OCI-LY3 (cell line): ENCODE data around the gene IGFALS.

Experiments used
- H2AFZ ChIP-seq: fragments of 200-600, 300-600 bp; shearing (Covaris generic); 2 replicates; pipeline ENCODE4 v1.6.0; 2014; ENCODE audit warnings: antibody characterized with exemption, low read depth, low read length
- H3K27ac ChIP-seq: fragments of 200-600, 300-600 bp; sonication (generic); 2 replicates; pipeline ENCODE4 v1.5.1; 2014; ENCODE audit warnings: mild to moderate bottlenecking, low read length, moderate library complexity, mixed read lengths
- H3K27me3 ChIP-seq: fragments of 200-600, 300-600 bp; sonication (generic); 2 replicates; pipeline ENCODE4 v1.6.1; 2014; ENCODE audit warnings: low read depth, low read length, mixed read lengths
- H3K36me3 ChIP-seq: fragments of 200-600, 300-600 bp; sonication (generic); replicated peaks from 2 replicates; pipeline ENCODE3; 2014; ENCODE audit warnings: low read depth, low read length, mixed read lengths
- H3K4me1 ChIP-seq: fragments of 300-600, 200-600 bp; sonication (generic); 2 replicates; pipeline ENCODE4 v1.6.1; 2014; ENCODE audit warnings: low read length, mixed read lengths
- H3K4me2 ChIP-seq: fragments of 200-600, 300-600 bp; sonication (generic); 2 replicates; pipeline ENCODE4 v1.6.1; 2014; ENCODE audit warnings: low read length, mixed read lengths
- H3K4me3 ChIP-seq: fragments of 300-600, 200-600 bp; sonication (generic); 2 replicates; pipeline ENCODE4 v1.5.1; 2014; ENCODE audit warnings: antibody characterized with exemption, mild to moderate bottlenecking, low read length, moderate library complexity
- H3K79me2 ChIP-seq: fragments of 300-600, 200-600 bp; shearing (Covaris generic); 2 replicates; pipeline ENCODE4 v1.6.1; 2014; ENCODE audit warnings: mild to moderate bottlenecking, low read length, mixed read lengths
- H3K9ac ChIP-seq: fragments of 300-600, 200-600 bp; shearing (Covaris generic); 2 replicates; pipeline ENCODE4 v1.6.0; 2014; ENCODE audit warnings: mild to moderate bottlenecking, low read length, moderate library complexity
- H3K9me3 ChIP-seq: fragments of 200-600, 300-600 bp; shearing (Covaris generic); 2 replicates; pipeline ENCODE4 v1.6.1; 2014; ENCODE audit warnings: low read length, mixed read lengths; ENCODE audit not compliant: insufficient read depth
- H4K20me1 ChIP-seq: fragments of 200-600, 300-600 bp; sonication (generic); 2 replicates; pipeline ENCODE4 v1.6.1; 2016; ENCODE audit warnings: low read length, mixed read lengths; ENCODE audit not compliant: insufficient read depth
- EZH2phosphoT487 ChIP-seq: fragments of 200-600 bp; shearing (Covaris generic); IDR thresholded peaks from 2 replicates; pipeline ENCODE4 v1.6.1; 2018; ENCODE audit warnings: antibody characterized with exemption, mixed run types, low read depth
- TF ChIP-seq, protein P1 (sequence below): fragments of 200-600, 300-600 bp; sonication (generic); IDR thresholded peaks from 2 replicates; pipeline ENCODE4 v1.5.1; 2014; ENCODE audit warnings: antibody characterized with exemption, low read length, low read depth

Gene IGFALS

DNA sequence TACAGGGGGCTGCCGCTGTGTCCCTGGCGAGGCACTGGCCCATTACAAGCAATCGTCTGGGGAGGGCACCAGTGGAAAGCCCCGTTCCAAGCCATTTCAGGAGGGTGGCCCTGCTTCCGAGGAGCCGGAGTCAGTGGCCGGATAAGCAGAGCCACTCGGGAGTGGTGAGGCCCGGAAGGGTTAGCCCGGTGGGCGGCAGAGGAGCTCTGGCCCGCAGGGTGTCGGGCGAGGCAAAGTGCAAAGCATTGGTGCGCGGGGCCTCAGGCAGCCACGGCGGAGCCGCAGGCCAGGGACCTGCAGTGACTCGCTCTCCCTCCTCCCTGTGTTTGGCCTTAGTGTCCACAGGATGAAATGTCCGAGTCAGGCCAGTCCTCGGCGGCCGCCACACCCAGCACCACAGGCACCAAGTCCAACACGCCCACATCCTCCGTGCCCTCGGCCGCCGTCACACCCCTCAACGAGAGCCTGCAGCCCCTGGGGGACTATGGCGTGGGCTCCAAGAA, 46.8 kb downstream of the IGFALS start:
- TF ChIP-seq, protein P1, sequence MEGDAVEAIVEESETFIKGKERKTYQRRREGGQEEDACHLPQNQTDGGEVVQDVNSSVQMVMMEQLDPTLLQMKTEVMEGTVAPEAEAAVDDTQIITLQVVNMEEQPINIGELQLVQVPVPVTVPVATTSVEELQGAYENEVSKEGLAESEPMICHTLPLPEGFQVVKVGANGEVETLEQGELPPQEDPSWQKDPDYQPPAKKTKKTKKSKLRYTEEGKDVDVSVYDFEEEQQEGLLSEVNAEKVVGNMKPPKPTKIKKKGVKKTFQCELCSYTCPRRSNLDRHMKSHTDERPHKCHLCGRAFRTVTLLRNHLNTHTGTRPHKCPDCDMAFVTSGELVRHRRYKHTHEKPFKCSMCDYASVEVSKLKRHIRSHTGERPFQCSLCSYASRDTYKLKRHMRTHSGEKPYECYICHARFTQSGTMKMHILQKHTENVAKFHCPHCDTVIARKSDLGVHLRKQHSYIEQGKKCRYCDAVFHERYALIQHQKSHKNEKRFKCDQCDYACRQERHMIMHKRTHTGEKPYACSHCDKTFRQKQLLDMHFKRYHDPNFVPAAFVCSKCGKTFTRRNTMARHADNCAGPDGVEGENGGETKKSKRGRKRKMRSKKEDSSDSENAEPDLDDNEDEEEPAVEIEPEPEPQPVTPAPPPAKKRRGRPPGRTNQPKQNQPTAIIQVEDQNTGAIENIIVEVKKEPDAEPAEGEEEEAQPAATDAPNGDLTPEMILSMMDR = no peak
- TF ChIP-seq EZH2phosphoT487 = no peak
- Histone ChIP-seq H3K27ac (no peak overlapping the region), H3K4me3 (no peak overlapping the region)

DNA sequence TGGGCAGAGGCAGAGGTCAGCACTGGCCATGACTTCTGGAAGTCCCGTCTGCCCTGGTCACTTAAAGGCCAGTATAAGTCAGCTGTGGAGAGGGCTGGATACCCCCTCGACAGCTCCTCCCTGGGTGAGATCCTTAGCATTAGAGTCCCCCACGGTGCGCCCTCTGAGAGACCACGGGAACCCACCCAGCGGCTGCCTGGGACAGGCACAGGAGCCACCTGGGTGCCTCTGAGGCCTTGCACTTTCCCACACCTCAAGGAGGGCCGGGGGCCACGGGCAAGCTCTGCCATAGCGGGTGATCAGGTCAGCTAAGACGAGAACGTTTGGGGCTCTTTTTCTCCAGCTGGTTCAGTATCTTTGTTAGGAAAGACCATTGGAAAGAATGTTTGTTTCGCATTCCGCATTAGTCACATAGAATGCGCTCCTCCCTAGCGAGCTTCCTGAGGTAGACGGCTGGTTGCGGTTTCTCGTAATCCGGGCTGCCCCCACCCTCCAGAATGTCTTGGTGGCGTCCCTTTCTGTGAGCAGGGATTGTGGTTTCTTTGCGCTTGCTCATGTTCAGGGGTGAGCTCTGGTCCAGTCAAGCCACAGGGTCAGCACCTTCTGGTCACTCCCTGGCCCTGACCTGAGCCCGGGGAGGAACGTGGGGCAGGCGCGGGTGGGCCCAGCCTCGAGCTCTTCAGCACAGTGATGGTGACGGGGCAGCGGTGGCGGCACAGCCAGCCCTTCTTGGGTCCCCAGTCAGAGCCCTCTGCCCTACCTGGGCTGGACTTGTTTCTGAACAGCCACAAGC, 47.4 kb downstream of the IGFALS start:
- Histone ChIP-seq H3K4me3 (no peak overlapping the region), H3K27me3 (no peaks in the 10 kb centered on the region), H4K20me1 (no peaks in the 10 kb centered on the region), H2AFZ (no peak overlapping the region), H3K4me2 (no peak overlapping the region), H3K79me2 (no peaks in the 10 kb centered on the region), H3K9me3 (no peaks in the 10 kb centered on the region), H3K36me3 (peaks cover 3% of the 10 kb centered on the region), H3K27ac (no peak overlapping the region), H3K4me1 (no peaks in the 10 kb centered on the region), H3K9ac (no peak overlapping the region)
- no peak for TF ChIP-seq EZH2phosphoT487
- TF ChIP-seq, protein P1 = no peak

More for the DNA sequence above, 46.8 kb downstream of the IGFALS start:
- no peak overlapping the region for H3K9ac ChIP-seq
- H2AFZ ChIP-seq = no peak overlapping the region
- H3K27me3 ChIP-seq = no peaks in the 10 kb centered on the region
- H3K4me2 ChIP-seq = no peak overlapping the region
- peaks cover 3% of the 10 kb centered on the region for H3K36me3 ChIP-seq
- H3K9me3 ChIP-seq = no peaks in the 10 kb centered on the region
- H4K20me1 ChIP-seq = no peaks in the 10 kb centered on the region
- no peaks in the 10 kb centered on the region for H3K79me2 ChIP-seq
- H3K4me1 ChIP-seq = no peaks in the 10 kb centered on the region

DNA sequence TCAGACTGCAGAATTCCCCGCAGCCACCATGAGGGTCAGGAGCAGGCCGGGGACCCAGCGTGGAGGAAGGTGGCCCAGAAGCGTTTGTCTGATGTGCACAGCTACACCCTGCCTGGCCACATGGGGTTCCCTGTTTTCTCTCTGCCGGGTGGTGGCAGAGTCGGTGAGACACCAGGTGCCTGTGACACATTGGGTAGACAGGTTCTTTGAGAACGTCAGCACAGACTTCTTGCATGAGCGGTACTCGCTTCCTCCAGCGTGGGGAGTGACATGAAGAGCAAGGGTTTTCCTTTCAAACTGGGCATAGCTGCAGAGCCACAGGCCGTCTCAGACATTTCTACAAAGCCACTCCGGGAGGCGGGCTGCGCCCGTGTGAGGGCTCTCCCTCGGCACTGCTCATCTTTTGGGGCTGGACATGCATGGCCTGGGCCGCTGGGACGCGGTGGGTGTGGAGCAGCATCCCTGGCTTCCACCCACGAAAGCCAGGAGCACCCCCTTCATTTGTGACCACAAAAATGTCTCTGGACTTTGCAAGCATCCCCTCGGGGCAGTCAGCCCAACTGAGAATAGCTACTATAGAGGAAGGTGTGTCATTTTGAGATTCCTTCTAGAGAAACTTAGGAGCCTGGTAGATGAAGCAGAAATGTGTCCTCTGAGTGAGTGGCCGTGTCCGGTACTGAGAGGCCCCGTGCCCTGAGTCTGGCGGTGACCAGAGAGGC, 48.2 kb downstream of the IGFALS start:
- Histone ChIP-seq H3K9ac (no peak overlapping the region), H4K20me1 (no peaks in the 10 kb centered on the region), H3K79me2 (no peaks in the 10 kb centered on the region), H3K4me2 (no peak overlapping the region), H3K36me3 (peaks cover 3% of the 10 kb centered on the region), H2AFZ (no peak overlapping the region), H3K4me3 (no peak overlapping the region), H3K27ac (no peak overlapping the region), H3K4me1 (no peaks in the 10 kb centered on the region), H3K27me3 (no peaks in the 10 kb centered on the region), H3K9me3 (no peaks in the 10 kb centered on the region)
- TF ChIP-seq, protein P1 = no peak
- no peak for TF ChIP-seq EZH2phosphoT487

DNA sequence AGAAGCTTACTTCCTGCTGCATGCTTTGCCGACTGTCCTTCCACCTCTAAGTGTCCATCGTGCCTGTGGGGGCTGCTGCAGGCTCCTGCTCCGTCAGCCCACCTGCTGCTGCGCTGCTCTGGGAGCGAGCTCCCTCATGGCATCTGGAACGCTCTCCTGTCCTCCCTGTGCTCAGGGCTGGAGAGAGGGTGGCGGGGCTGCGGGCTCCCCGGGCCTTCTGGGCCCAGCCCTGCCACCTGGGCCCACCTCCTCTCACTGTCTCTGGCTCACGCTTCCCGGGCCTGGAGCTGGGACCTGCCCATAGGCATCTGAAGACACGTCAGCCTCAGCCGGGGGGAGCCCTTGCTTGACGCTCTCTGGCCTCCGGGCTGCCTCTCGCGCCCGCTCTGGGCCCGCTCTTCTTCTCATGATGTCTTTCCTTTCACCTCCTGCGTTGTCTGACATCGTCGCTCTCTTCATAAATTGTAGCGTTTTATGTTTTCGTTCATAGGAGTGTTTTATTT, 49.1 kb downstream of the IGFALS start:
- H3K4me3 ChIP-seq = no peak overlapping the region
- H2AFZ ChIP-seq = no peak overlapping the region
- no peaks in the 10 kb centered on the region for H3K27me3 ChIP-seq
- H3K9me3 ChIP-seq = no peaks in the 10 kb centered on the region
- no peaks in the 10 kb centered on the region for H3K4me1 ChIP-seq
- H3K79me2 ChIP-seq = no peaks in the 10 kb centered on the region
- H3K4me2 ChIP-seq = no peak overlapping the region
- H3K36me3 ChIP-seq = peaks cover under 1% of the 10 kb centered on the region
- no peak overlapping the region for H3K9ac ChIP-seq
- no peaks in the 10 kb centered on the region for H4K20me1 ChIP-seq
- TF ChIP-seq, protein P1 = no peak
- TF ChIP-seq EZH2phosphoT487 = no peak
- H3K27ac ChIP-seq = no peak overlapping the region
